Renal cortical epithelial cell (primary cell): ENCODE data around the gene AK8. TPM values are rescaled to one million over a fixed set of nuclear protein-coding genes. Genes with fewer than 3 reads are reported as not detected.
"Not testable (repeated sequence)": the region's sequence is repeated elsewhere in the genome, so short reads cannot be mapped to it uniquely, and the experiment has no call there.

ENCODE experiments used
- DNase-seq: peaks from one replicate; pipeline ENCODE4 v3.0.0-alpha.2; 2011; ENCODE audit warnings: low read depth
- total RNA-seq: library from RNA; depleted of rRNA; stranded (reverse); fragments of >200 nt; gene quantifications from 2 replicates; pipeline ENCODE4 v1.2.3, GENCODE V29; 2014

Gene AK8
- total RNA-seq, 1 donor from 2014 or later: 2.3 TPM

- DNase-seq: no peak
Measured at GRCh38 chr9:132711846-132712245, 166.2 kb downstream of the AK8 start.

- DNase-seq: not testable (repeated sequence)
Measured at GRCh38 chr9:132711152-132711551, 166.9 kb downstream of the AK8 start.

- DNase-seq: no peak
Measured at GRCh38 chr9:132710333-132710732, 167.8 kb downstream of the AK8 start.

GRCh38 chr9:132708769-132709430, 169.2 kb downstream of the AK8 start:
- no peak for DNase-seq

- no peak for DNase-seq
Measured at GRCh38 chr9:132708239-132708638, 169.8 kb downstream of the AK8 start.

- DNase-seq: peak; percentile 11
Measured at GRCh38 chr9:132703336-132703735, 174.7 kb downstream of the AK8 start.

- no peak for DNase-seq
Measured at GRCh38 chr9:132702254-132702653, 175.8 kb downstream of the AK8 start.

GRCh38 chr9:132699956-132700355, 178.1 kb downstream of the AK8 start:
- DNase-seq: no peak

- no peak for DNase-seq
Measured at GRCh38 chr9:132698989-132699388, 179.1 kb downstream of the AK8 start.

GRCh38 chr9:132697230-132697629, 180.9 kb downstream of the AK8 start:
- no peak for DNase-seq

- peak; percentile 10 for DNase-seq
Measured at GRCh38 chr9:132694144-132694543, 183.9 kb downstream of the AK8 start.

- DNase-seq: no peak
Measured at GRCh38 chr9:132690696-132691095, 187.4 kb downstream of the AK8 start.

- DNase-seq: no peak
Measured at GRCh38 chr9:132683873-132684272, 194.2 kb downstream of the AK8 start.

- DNase-seq: no peak
Measured at GRCh38 chr9:132681561-132681960, 196.5 kb downstream of the AK8 start.

GRCh38 chr9:132679946-132680625, 198.0 kb downstream of the AK8 start:
- no peak for DNase-seq

- DNase-seq: no peak
Measured at GRCh38 chr9:132677976-132678375, 200.1 kb downstream of the AK8 start.

Other genes with a start within 250 kb of the AK8 start
- gene DDX31, start 208.3 kb downstream of the AK8 start, total RNA-seq: 14.9 and 23.3 TPM in 2 replicates
- gene GTF3C4, start 207.8 kb downstream of the AK8 start, total RNA-seq: 15.5 and 22.8 TPM in 2 replicates
- gene SPACA9, start 614 bp upstream of the AK8 start, total RNA-seq: 0.52 and 6.5 TPM in 2 replicates
- gene TSC1, start 66.3 kb upstream of the AK8 start, total RNA-seq: 15.8 and 48.1 TPM in 2 replicates
- not detected in 2 replicates for gene GFI1B, start 100.4 kb upstream of the AK8 start, total RNA-seq
- 28.5 and 50.0 TPM in 2 replicates for gene GTF3C5, start 152.7 kb upstream of the AK8 start, total RNA-seq
- gene CEL, start 183.7 kb upstream of the AK8 start, total RNA-seq: 0.60 TPM in 1 of 2 replicates, not detected in the other
- 16.0 and 35.4 TPM in 2 replicates for gene RALGDS, start 243.0 kb upstream of the AK8 start, total RNA-seq